Stimulated activated naive CD8-positive, alpha-beta T cell treated with anti-CD3 and anti-CD28 coated beads, Interleukin-15, Interleukin-2, amounts not matched to agents 100 U/mL and 50 U/mL, for 24 hours (primary cell): Measurements from ENCODE around the gene PHC1.
"Not testable (repeated sequence)": the region's sequence is repeated elsewhere in the genome, so short reads cannot be mapped to it uniquely, and the experiment has no call there.

Experiments used
- ATAC-seq: fragments of 150-1000 bp; cut with Tn5 transposase; one replicate; pipeline ENCODE4 v1.10.0; 2021
- DNase-seq: peaks from one replicate; pipeline ENCODE4 v3.0.0; 2021

PHC1 gene

GRCh38 chr12:8911606-8912268, 2.6 kb upstream of the PHC1 start:
- ATAC-seq (no peak), DNase-seq (no peak)

- ATAC-seq (no peak), DNase-seq (no peak)
Observed at GRCh38 chr12:8912914-8913313, 1.4 kb upstream of the PHC1 start.

GRCh38 chr12:8913702-8914032, 642 bp upstream of the PHC1 start:
- no peak for ATAC-seq
- DNase-seq = no peak

GRCh38 chr12:8914716-8915526, 612 bp downstream of the PHC1 start:
- DNase-seq (peak; percentile 64), ATAC-seq (peak; percentile 88)

- DNase-seq (no peak), ATAC-seq (no peak)
Observed at GRCh38 chr12:8916154-8916553, 1.8 kb downstream of the PHC1 start.

- ATAC-seq (no peak), DNase-seq (no peak)
Observed at GRCh38 chr12:8917031-8917430, 2.7 kb downstream of the PHC1 start.

GRCh38 chr12:8917751-8918150, 3.4 kb downstream of the PHC1 start:
- ATAC-seq (no peak), DNase-seq (no peak)

- not testable (repeated sequence) for DNase-seq, ATAC-seq
Observed at GRCh38 chr12:8919643-8920042, 5.3 kb downstream of the PHC1 start.

GRCh38 chr12:8922544-8922943, 8.2 kb downstream of the PHC1 start:
- DNase-seq (no peak), ATAC-seq (no peak)

GRCh38 chr12:8930655-8931323, 16.5 kb downstream of the PHC1 start:
- DNase-seq, ATAC-seq: not testable (repeated sequence)

GRCh38 chr12:8932464-8932863, 18.2 kb downstream of the PHC1 start:
- not testable (repeated sequence) for ATAC-seq

GRCh38 chr12:8934080-8934479, 19.8 kb downstream of the PHC1 start:
- not testable (repeated sequence) for DNase-seq, ATAC-seq

More at GRCh38 chr12:8932464-8932863, 18.2 kb downstream of the PHC1 start:
- not testable (repeated sequence) for DNase-seq

GRCh38 chr12:8936735-8937134, 22.4 kb downstream of the PHC1 start:
- no peak for DNase-seq

GRCh38 chr12:8937842-8938442, 23.6 kb downstream of the PHC1 start:
- not testable (repeated sequence) for ATAC-seq

More at GRCh38 chr12:8936735-8937134, 22.4 kb downstream of the PHC1 start:
- no peak for ATAC-seq

GRCh38 chr12:8941691-8942478, 27.6 kb downstream of the PHC1 start:
- no peak for ATAC-seq
- no peak for DNase-seq

More at GRCh38 chr12:8937842-8938442, 23.6 kb downstream of the PHC1 start:
- DNase-seq = not testable (repeated sequence)

GRCh38 chr12:8943565-8944186, 29.4 kb downstream of the PHC1 start:
- ATAC-seq (no peak), DNase-seq (no peak)

GRCh38 chr12:8946733-8947132, 32.4 kb downstream of the PHC1 start:
- ATAC-seq (no peak), DNase-seq (no peak)

GRCh38 chr12:8947737-8948136, 33.4 kb downstream of the PHC1 start:
- no peak for DNase-seq
- no peak for ATAC-seq

GRCh38 chr12:8948701-8949341, 34.5 kb downstream of the PHC1 start:
- ATAC-seq = no peak
- no peak for DNase-seq

- DNase-seq = peak; percentile 93
- ATAC-seq = peak; percentile 83
Observed at GRCh38 chr12:8949342-8950220, 35.3 kb downstream of the PHC1 start, which contains the start of gene M6PR. Gene M6PR, minus strand, starts transcription at chr12:8949645. Its CDS starts 3,241 bp downstream, at chr12:8946404.
